Upper lobe of right lung (tissue), 1 donor: ENCODE measurements around the gene PYHIN1. TPM values are rescaled to one million over a fixed set of nuclear protein-coding genes. Genes with fewer than 3 reads are reported as not detected.

Experiments
- ATAC-seq: fragments of 200-7000 bp; cut with Tn5 transposase; one replicate; pipeline ENCODE4 v1.9.1; 2020; ENCODE audit warnings: mild to moderate bottlenecking, moderate library complexity
- DNase-seq: peaks from one replicate; pipeline ENCODE4 v3.0.0-alpha.2; 2020
- H3K27ac ChIP-seq: fragments of 200-600 bp; one replicate; pipeline ENCODE4 v1.8.0; 2022
- H3K27me3 ChIP-seq: fragments of 200-600 bp; one replicate; pipeline ENCODE4 v1.8.0; 2022; ENCODE audit warnings: mild to moderate bottlenecking
- H3K36me3 ChIP-seq: fragments of 200-600 bp; one replicate; pipeline ENCODE4 v1.8.0; 2022
- H3K4me1 ChIP-seq: fragments of 200-600 bp; one replicate; pipeline ENCODE4 v1.8.0; 2022
- H3K4me3 ChIP-seq: fragments of 200-600 bp; one replicate; pipeline ENCODE4 v1.8.0; 2022; ENCODE audit warnings: mild to moderate bottlenecking
- H3K9me3 ChIP-seq: fragments of 200-600 bp; one replicate; pipeline ENCODE4 v1.8.0; 2022
- CTCF ChIP-seq: fragments of 200-600 bp; IDR thresholded peaks from one replicate; pipeline ENCODE4 v1.8.0; 2022; ENCODE audit warnings: antibody characterized with exemption
- intact Hi-C: fragments of 100-400 bp; cut with DNase I; formaldehyde crosslinking; loops from one replicate; pipeline ENCODE4 v1.11.0; 2022
- total RNA-seq: library from RNA; stranded (reverse); fragmentation: NEBNext Ultra II Directional; extraction: Animal tissue kit (Norgen Biotek cat#: 25700); gene quantifications from one replicate; pipeline ENCODE4 v1.2.1, GENCODE V29; 2021
- donor health status: DM: no; HTN: yes; CAD: no; lungs with severe emphysema.

PYHIN1 gene
- total RNA-seq, 1 donor from 2014 or later = 2.6 TPM

GRCh38 chr1:158998037-158998780, 66.9 kb downstream of the PYHIN1 start:
- intact Hi-C loops = no loop called here
- peaks cover 7% of the 10 kb centered on the region for H3K4me1 ChIP-seq
- DNase-seq (no peak), ATAC-seq (no peak)
- peak overlapping the region; percentile 42 for H3K4me3 ChIP-seq
- H3K9me3 ChIP-seq = no peaks in the 10 kb centered on the region
- peak overlapping the region; percentile 86 for H3K27ac ChIP-seq
- H3K36me3 ChIP-seq = no peaks in the 10 kb centered on the region
- no peak for TF ChIP-seq CTCF
- H3K27me3 ChIP-seq = no peaks in the 10 kb centered on the region

- H3K27ac ChIP-seq = peak overlapping the region; percentile 86
Measured at GRCh38 chr1:158998781-158999161, 67.4 kb downstream of the PYHIN1 start.

GRCh38 chr1:158999316-159000069, 68.1 kb downstream of the PYHIN1 start:
- Histone ChIP-seq H3K36me3 (no peaks in the 10 kb centered on the region), H3K4me3 (peak overlapping the region; percentile 42), H3K27me3 (no peaks in the 10 kb centered on the region), H3K9me3 (no peaks in the 10 kb centered on the region), H3K4me1 (peaks cover 7% of the 10 kb centered on the region), H3K27ac (peak overlapping the region; percentile 86)
- ATAC-seq (peak; percentile 83), DNase-seq (no peak)
- no peak for TF ChIP-seq CTCF
- intact Hi-C loops = no loop called here

More at GRCh38 chr1:158998781-158999161, 67.4 kb downstream of the PYHIN1 start:
- DNase-seq = peak; percentile 71
- Histone ChIP-seq H3K36me3 (no peaks in the 10 kb centered on the region), H3K4me3 (peak overlapping the region; percentile 42), H3K27me3 (no peaks in the 10 kb centered on the region), H3K9me3 (no peaks in the 10 kb centered on the region), H3K4me1 (peaks cover 7% of the 10 kb centered on the region)
- intact Hi-C loops = no loop called here
- peak; percentile 83 for ATAC-seq
- peak; percentile 94 for TF ChIP-seq CTCF

GRCh38 chr1:159000070-159000409, 68.7 kb downstream of the PYHIN1 start:
- DNase-seq (no peak), ATAC-seq (no peak)
- Histone ChIP-seq H3K9me3 (no peaks in the 10 kb centered on the region), H3K27ac (peak overlapping the region; percentile 86), H3K4me1 (peaks cover 8% of the 10 kb centered on the region), H3K36me3 (no peaks in the 10 kb centered on the region), H3K27me3 (no peaks in the 10 kb centered on the region), H3K4me3 (peak overlapping the region; percentile 42)
- TF ChIP-seq CTCF = no peak
- intact Hi-C loops = no loop called here

GRCh38 chr1:159000625-159001024, 69.3 kb downstream of the PYHIN1 start:
- TF ChIP-seq CTCF = no peak
- Histone ChIP-seq H3K9me3 (no peaks in the 10 kb centered on the region), H3K4me1 (peaks cover 12% of the 10 kb centered on the region), H3K27me3 (no peaks in the 10 kb centered on the region), H3K36me3 (no peaks in the 10 kb centered on the region), H3K4me3 (peak overlapping the region; percentile 42), H3K27ac (peak overlapping the region; percentile 86)
- DNase-seq = peak; percentile 69
- intact Hi-C loops = no loop called here
- ATAC-seq = peak; percentile 79
